Epithelial cell of prostate (primary cell): ENCODE measurements around the gene SUMO2.
"Not testable (repeated sequence)": the region's sequence is repeated elsewhere in the genome, so short reads cannot be mapped to it uniquely, and the experiment has no call there.

ENCODE experiments used
- DNase-seq: peaks from one replicate; pipeline ENCODE4 v3.0.0-alpha.2; 2011; ENCODE audit warnings: low read depth, low spot score
- H3K27ac ChIP-seq: fragments of 450-650 bp; 2 replicates; pipeline ENCODE4 v1.5.1; 2017; ENCODE audit warnings: mild to moderate bottlenecking

The SUMO2 gene

GRCh38 chr17:75151930-75152329 is 30.8 kb downstream of the SUMO2 start:
- DNase-seq = no peak
- no peak overlapping the region for H3K27ac ChIP-seq

GRCh38 chr17:75147878-75148546 is 34.7 kb downstream of the SUMO2 start:
- DNase-seq = no peak
- no peak overlapping the region for H3K27ac ChIP-seq

DNA sequence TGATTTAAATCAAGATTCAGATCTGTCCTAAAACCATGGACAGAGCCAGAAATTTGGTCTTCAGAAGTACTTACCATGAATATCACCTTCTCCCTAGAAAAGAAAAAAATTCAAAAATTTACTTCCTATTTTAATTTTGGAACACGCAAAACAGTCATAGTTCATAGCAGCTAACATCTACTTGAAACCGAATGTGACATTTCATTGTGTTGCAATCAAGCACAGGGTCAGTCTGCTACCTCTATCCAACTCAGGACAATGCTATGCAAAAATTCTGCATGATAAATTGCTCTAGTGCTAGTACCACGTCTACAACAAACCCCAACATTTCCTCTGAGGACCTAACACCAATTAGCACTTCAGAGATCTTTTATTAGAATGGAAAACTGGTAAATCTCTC is 36.2 kb downstream of the SUMO2 start:
- no peak overlapping the region for H3K27ac ChIP-seq
- DNase-seq = no peak

GRCh38 chr17:75144816-75145512 is 37.8 kb downstream of the SUMO2 start:
- DNase-seq = no peak
- H3K27ac ChIP-seq = no peak overlapping the region

DNA sequence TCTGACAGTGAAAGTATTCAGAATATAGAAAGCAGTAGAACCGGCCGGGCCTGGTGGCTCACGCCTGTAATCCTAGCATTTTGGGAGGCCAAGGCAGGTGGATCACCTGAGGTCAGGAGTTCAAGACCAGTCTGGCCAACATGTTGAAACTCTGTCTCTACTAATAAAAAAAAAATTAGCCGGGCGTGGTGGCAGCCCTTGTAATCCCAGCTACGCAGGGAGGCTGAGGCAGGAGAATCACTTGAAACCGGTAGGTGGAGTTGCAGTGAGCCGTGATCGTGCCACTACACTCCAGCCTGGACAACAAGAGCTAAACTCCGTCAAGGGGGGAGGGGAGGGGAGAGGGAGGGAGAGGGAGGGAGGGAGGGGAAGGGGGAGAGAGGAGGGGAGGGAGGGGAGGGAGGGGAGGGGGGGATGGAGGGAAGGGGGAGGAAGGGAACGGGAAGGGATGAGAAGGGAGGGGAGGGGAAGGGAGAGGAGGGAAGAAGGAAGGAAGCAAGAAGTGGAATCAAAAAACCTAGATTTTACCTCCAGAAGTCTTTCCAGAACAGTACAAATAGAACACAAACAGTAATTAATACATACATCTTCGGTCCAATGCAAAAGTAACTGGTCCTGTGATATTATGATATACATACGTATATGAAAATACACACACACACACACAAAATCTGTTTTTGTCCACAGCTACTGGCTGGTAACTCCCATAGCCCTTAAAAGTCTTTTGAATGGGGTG is 40.4 kb downstream of the SUMO2 start:
- DNase-seq = no peak
- no peak overlapping the region for H3K27ac ChIP-seq

DNA sequence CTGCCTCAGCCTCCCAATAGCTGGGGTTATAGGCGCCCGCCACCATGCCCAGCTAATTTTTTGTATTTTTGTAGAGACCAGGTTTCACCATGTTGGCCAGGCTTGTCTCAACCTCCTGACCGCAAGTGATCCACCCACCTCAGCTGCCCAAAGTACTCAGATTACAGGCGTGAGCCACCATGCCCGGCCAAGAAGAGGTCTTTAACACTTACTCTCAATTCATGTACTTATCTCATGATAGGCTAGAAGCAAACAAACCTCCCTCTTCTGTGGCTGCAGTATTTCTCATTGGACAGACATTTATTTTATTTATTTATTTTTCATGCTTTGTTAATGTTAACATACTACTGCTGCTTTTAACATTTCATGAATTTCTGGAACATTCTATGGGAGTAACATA is 44.2 kb downstream of the SUMO2 start:
- DNase-seq = no peak
- H3K27ac ChIP-seq = no peak overlapping the region

DNA sequence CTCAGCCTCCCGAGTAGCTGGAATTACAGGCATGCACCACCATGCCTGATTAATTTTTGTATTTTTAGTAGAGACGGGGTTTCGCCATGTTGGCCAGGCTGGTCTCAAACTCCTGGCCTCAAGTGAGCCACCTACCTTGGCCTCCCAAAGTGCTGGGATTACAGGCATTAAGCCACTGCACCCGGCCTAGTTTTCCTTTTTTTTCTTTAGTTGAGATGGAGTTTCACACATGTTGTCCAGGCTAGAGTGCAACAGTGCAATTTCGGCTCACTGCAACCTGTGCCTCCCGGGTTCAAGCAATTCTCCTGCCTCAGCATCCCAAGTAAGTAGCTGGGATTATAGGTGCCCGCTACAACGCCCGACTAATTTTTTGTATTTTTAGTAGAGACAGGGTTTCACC is 45.0 kb downstream of the SUMO2 start:
- not testable (repeated sequence) for DNase-seq
- peak overlapping the region; percentile 64 for H3K27ac ChIP-seq

GRCh38 chr17:75135946-75136345 is 46.8 kb downstream of the SUMO2 start:
- peak overlapping the region; percentile 64 for H3K27ac ChIP-seq
- DNase-seq = no peak

DNA sequence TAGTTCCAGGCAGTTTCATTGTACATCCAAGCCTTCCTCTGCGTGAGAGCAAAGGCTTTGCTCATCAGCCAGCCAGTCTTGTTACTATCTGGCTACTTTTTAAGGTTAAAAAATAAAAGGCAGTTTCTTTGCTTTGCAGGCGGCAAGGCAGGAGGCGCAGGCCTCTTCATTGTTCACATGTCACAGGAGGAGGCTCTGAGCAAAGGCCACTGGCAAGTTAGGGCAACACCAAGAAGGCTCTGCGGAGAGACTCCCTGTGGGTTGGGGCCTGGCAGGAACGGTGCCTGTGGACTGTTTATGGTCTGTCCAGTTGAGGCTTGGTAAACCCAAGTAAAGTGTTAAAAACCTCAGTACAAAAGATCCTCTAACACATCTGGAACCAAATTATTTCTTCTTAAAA is 47.3 kb downstream of the SUMO2 start:
- DNase-seq = no peak
- H3K27ac ChIP-seq = peak overlapping the region; percentile 64

DNA sequence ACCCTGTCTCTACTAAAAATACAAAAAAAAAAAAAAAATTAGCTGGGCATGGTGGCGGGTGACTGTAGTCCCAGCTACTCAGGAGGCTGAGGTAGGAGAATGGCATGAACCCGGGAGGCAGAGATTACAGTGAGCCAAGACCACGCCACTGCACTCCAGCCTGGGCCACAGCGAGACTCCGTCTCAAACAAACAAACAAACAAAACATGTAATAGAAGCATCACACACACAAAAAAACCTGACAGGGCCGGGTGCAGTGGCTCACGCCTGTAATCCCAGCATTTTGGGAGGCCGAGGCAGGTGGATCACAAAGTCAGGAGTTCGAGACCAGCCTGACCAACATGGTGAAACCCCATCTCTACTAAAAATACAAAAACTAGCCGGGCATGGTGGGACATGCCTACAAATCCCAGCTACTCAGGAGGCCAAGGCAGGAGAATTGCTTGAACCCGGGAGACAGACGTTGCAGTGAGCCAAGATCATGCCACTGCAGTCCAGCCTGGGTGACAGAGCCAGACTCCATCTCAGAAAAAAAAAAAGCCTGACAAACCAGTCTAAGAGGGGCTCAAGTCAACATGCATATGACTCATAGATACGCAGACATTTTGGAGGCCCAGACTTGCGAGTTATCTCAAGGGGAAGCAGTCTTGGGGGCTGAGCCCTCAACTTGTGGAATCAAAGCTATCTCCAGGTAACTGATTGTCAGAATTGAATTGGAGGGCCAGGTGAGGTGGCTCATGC is 49.0 kb downstream of the SUMO2 start:
- peak overlapping the region; percentile 64 for H3K27ac ChIP-seq
- DNase-seq = not testable (repeated sequence)

DNA sequence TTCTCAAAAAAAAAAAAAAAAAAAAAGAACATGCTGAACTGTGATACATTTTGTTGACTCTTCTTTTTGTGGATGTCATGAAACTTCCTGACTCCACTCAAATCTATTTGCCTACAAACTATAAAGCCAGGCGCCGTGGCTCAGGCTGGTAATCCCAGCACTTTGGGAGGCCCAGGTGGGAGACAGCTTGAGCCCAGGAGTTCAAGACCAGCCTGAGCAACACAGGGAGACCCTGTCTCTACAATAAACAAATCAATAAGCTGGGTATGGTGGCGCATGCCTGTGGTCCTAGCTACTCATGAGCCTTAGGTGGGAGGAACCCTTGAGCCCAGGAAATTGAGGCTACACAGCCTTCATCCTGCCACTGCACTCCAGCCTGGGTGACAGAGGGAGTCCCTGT is 49.8 kb downstream of the SUMO2 start:
- H3K27ac ChIP-seq = peak overlapping the region; percentile 64

DNA sequence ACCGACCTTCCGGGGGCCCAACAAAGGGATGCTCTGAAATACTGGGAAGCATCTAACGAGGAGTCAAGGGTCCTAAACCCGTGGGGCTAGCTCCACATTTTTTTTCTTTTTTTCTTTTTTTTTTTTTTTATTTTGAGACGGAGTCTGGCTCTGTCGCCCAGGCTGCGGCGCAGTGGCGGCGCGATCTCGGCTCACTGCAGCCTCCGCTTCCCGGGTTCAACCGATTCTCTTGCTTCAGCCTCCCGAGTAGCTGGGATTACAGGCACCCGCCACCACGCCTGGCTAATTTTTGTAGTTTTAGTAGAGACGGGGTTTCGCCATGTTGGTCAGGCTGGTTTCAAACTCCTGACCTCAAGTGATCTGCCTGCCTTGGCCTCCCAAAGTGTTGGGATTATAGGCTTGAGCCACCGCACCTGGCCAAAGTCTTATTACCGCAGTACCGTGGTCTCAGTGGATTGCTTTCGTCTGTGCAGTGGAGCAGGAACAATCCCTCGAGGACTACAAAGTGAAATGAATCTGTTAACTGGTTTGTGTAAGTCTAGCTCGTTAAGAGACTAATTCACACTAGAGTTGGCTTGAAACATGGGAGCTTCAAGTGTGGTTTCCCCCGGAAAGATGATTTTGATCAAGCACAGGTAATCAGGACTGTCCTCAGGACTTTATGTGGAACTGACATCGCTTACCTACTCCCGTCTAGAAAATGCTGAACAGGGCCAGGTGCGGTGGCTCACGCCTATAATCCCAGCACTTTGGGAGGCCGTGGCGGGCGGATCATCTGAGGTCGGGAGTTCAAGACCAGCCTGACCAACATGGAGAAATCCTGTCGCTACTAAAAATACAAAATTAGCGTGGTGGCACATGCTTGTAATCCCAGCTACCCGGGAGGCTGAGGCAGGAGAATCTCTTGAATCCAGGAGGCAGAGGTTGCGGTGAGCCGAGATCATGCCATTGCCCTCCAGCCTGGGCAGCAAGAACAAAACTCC is 50.5 kb downstream of the SUMO2 start:
- H3K27ac ChIP-seq = peak overlapping the region; percentile 85
- DNase-seq = not testable (repeated sequence)

More for the DNA sequence above, 49.8 kb downstream of the SUMO2 start:
- DNase-seq = no peak

GRCh38 chr17:75131278-75132017 is 51.3 kb downstream of the SUMO2 start, which contains the start of gene NT5C:
Gene NT5C, minus strand, starts transcription at chr17:75131742. Its CDS starts 35 bp downstream, at chr17:75131707.
- no peak for DNase-seq
- peak within 1 kb of the TSS; percentile 85 for H3K27ac ChIP-seq

DNA sequence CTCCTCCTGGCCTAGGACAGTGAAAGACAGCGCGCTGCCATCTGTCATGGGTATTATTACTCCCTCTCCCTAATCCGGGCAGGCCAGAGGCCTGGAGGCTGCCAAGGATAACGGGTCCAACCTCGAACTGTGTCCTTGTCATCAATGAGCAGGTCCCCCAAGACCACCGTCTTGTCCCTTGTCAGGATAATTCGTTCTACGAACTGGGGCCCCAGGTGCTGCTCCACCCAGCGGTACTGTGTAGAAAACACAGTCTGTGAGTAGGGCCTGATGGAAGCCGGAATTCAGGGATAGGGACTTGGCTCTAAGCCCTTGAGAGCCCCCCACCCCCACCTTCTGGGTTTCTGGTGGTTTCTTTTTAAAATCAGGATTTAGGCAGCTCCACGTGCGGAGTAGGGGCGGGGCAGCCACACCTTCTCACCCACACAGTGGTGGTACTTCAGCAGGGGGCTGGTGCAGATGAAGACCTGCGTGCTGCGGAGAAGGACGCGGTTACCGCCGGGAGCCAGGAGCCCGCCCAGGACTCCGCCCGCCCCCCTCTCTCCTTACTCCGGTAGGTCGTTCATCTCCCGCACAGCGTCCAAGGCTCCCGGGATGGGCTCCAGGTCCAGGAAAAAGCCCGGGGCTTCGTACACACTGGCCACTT is 52.0 kb downstream of the SUMO2 start:
- no peak for DNase-seq
- H3K27ac ChIP-seq = peak overlapping the region; percentile 85

DNA sequence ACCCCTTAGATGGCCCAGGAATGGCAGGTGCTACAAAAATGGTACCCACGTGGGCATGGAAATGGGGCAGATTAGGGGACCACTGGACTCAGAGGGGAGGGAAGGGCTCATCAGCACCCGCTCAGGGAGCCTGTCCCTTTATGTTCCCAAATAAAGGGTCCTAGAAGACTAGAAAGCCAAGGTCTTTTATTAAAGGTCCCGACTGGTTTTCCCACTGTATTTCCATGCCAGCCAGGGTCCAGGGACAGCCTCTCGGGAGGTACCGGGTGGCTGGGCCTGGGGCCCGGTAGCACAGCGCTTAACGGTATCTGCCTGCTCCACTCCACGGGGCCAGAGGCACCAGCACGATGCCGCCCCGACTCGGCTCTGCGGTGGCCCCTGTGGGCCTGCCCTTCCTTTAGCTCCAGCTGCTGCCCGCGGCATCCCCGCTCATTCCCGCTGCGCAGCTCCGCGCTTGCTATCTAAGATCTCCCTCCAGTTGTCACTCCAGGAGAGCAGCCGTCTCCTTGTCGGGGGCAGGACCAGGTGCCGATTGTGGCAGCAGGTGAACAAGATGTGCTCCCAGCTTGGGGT is 52.6 kb downstream of the SUMO2 start:
- peak overlapping the region; percentile 85 for H3K27ac ChIP-seq
- DNase-seq = no peak

DNA sequence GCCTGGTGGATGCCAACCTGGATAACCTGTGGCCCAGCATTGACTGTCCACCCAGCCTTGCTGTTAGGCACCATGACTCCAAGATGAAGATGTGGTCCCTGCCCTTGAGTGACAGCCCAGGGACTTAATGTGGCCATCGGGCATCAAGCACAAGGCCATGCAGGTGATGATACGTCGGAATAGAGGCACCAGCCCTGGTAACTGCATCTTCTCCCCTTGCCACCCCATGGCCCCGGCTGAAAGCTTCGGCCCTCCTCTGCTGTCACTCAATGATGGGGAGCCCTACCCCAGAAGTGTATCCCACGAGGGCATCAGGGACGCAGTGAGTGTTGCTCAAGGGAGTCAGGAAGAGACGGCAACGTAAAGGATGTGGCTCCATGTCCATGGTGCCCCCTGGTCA is 53.2 kb downstream of the SUMO2 start:
- no peak for DNase-seq
- no peak overlapping the region for H3K27ac ChIP-seq

DNA sequence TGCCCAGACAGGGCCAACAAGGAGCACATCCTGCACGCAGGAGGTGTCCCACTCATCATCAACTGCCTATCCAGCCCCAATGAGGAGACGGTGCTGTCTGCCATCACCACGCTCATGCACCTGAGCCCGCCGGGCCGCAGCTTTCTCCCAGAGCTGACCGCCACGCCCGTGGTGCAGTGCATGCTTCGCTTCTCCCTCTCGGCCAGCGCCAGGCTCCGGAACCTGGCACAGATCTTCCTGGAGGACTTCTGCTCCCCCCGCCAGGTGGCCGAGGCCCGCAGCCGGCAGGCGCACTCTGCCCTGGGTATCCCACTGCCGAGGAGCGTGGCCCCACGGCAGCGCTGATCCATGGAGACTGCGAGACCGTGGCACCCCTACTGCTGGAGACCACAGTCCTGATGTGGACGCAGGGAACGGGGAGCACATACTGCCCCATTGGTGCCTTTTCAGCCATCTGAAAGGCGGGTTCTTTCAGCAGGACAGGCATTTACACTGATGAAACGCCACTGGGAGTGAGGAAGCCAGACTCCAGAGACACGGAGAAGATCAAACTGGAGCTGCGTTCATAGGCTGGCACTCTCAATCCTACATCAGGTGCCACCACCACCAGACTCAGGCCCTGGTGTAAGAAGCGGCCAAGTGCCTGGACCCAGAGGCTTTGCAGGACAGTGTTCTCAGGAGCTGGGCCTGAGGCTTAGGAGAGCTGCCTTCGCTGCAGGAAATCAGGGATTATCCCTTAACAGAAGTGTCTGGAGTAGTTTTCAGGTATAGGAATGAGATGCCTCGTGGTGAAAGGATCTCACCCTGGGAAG is 53.9 kb downstream of the SUMO2 start:
- no peak for DNase-seq
- peak overlapping the region; percentile 62 for H3K27ac ChIP-seq
